Measurements from ENCODE around the gene RBM42.
A peak's percentile ranks its signal among the peaks of the same experiment; 100 is the strongest.
"Not testable (repeated sequence)": the region's sequence is repeated elsewhere in the genome, so short reads cannot be mapped to it uniquely, and the experiment has no call there.

Gene RBM42, protein sequence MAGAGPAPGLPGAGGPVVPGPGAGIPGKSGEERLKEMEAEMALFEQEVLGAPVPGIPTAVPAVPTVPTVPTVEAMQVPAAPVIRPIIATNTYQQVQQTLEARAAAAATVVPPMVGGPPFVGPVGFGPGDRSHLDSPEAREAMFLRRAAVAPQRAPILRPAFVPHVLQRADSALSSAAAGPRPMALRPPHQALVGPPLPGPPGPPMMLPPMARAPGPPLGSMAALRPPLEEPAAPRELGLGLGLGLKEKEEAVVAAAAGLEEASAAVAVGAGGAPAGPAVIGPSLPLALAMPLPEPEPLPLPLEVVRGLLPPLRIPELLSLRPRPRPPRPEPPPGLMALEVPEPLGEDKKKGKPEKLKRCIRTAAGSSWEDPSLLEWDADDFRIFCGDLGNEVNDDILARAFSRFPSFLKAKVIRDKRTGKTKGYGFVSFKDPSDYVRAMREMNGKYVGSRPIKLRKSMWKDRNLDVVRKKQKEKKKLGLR

DNA sequence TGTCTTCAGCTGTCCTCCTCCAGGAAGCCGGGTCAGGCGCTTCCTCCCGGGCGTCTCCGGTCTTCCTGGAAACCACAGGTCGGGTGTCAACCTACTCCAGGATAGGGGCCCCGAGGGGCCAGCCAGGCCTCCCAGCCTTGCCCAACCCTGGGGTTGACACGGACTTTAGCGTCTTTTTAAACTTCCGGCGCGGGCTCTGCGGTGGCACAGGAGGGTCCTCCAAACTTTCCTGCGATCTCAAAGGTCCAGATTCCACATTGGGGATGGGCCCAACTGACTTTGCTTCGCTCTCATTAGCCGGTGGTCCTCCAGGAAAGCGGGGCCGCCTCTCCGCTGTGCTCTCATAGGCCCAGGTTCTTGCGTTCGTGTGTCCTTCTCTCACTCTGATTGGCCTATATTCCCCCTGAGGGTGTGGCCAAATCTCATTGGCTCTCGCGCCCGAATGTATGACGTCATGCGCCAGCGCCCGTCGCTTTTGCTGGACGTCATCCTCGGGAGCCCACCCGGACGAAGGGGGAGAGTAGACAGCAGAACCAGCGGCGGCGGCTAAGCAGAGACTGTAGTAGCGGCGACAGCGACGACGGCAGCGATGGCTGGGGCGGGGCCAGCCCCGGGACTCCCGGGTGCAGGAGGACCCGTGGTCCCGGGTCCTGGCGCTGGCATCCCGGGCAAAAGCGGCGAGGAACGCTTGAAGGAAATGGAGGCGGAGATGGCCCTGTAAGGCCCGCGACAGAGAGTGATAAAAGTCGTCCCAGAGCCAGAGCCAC lies at the start of gene RBM42:
RBM42 (plus strand) TSS at position 472 of the 767 bp plus-strand sequence; CDS start at position 590, 118 bp downstream.
- peak; percentile 97 for DNase-seq (ENCODE audit: low spot score)

- DNase-seq (ENCODE audit: low spot score): no peak
Observed at GRCh38 chr19:35582760-35583159, 46.1 kb upstream of the RBM42 start.

GRCh38 chr19:35585848-35586247 lies 43.0 kb upstream of the RBM42 start, which contains the start of gene PMIS2:
TSS of gene PMIS2 (plus strand) at chr19:35586173. CDS start at chr19:35586260, 87 bp downstream.
- no peak for DNase-seq (ENCODE audit: low spot score)

DNA sequence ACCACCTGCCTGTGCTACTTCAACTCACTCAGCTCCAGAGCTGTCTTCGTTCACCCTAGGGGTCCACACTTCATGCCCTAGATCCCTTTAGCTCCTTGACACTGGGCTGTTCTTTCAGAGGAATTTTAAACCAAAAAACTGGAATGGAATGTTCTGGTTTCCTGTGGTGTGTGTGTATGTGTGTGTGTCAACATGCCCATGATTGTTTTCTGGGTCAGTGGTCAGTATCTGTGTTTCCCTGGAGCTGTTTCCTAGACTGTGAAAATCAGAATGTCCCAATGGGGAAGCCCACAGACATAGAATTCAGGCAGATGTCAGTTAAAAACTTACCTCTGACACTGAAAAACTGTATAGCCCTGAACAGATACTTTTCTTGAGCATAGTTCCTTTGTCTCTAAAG lies 41.5 kb upstream of the RBM42 start:
- no peak for DNase-seq (ENCODE audit: low spot score)

- no peak for DNase-seq (ENCODE audit: low spot score)
Observed at GRCh38 chr19:35590875-35591274, 38.0 kb upstream of the RBM42 start.

- no peak for DNase-seq (ENCODE audit: low spot score)
Observed at GRCh38 chr19:35592226-35592625, 36.6 kb upstream of the RBM42 start.

DNA sequence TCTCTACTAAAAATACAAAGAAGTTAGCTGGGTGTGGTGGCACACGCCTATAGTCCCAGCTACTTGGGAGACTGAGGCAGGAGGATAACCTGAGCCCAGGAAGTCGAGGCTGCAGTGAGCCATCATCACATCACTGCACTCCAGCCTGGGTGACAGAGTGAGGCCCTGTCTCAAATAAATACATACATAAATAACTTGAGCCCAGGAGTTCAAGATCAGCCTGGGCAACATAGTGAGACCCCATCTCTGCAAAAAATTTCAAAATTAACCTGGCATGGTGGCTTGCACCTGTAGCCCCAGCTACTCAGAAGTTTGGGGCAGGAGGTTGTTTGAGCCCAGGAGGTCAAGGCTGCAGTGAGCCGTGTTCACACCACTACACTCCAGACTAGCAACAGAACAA lies 33.8 kb upstream of the RBM42 start:
- DNase-seq (ENCODE audit: low spot score): not testable (repeated sequence)

DNA sequence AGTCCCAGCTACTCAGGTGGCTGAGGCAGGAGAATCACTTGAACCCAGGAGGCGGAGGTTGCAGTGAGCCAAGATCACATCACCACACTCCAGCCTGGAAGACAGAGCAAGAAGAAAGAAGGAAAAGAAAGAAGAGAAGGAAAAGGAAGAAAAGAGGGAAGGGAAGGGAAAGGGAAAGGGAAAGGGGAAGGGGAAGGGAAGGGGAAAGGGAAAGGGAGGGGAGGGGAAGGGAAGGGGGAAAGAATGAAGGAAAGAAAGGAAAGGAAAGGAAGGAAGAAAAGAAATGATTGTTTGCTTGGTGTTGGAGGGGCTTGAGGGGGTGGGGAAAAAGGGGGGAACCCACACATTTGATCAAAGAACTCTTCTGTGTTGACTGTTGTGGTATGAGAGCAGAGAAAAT lies 32.9 kb upstream of the RBM42 start:
- no peak for DNase-seq (ENCODE audit: low spot score)

DNA sequence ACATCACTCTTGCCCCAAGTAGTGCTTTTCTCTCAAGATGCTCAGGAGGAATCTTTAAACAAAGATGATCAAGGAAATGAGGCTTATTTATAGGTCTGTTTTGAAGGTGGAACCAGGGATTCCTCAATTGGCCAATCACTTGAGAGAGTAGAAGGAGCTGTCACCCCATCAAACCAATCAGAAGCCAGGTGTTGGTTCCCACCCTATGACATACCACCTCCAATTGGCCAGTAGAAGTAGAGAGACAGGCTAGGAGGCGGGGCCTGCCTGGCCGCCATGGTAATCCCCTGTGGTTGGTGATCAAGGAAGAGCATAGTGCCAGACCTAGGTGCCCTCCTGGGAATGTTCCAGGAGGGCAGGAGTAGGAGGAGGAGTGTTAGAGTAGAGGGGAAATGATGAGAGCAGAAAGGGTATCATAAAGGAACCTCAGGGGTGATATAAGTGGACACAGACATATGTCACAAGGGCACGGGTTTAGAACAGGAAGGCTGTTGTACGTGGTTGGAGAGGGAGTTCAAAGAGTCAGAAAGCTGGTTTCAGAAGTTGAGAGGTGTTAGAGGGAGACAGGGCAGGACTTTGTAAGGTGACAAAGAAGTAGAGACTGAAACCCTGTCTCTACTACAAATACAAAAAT lies 32.4 kb upstream of the RBM42 start:
- no peak for DNase-seq (ENCODE audit: low spot score)

- no peak for DNase-seq (ENCODE audit: low spot score)
Observed at GRCh38 chr19:35601971-35602370, 26.9 kb upstream of the RBM42 start.

DNA sequence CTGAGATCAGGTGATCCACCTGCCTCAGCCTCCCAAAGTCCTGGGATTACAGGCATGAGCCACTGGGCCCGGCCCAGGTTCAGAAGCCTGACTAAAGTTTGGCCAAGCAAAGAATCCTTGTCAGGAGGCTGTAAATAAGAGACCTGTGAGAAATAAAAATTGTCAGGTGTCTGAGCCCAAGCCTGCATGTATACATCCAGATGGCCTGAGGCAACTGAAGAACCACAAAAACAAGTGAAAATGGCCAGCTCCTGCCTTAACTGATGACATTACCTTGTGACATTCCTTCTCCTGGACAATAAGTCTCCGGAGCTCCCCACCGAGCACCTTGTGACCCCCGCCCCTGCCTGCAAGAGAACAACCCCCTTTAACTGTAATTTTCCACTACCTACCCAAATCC lies 24.4 kb upstream of the RBM42 start:
- DNase-seq (ENCODE audit: low spot score): not testable (repeated sequence)

- DNase-seq (ENCODE audit: low spot score): not testable (repeated sequence)
Observed at GRCh38 chr19:35607170-35607569, 21.7 kb upstream of the RBM42 start.

GRCh38 chr19:35607661-35608060 lies 21.2 kb upstream of the RBM42 start:
- DNase-seq (ENCODE audit: low spot score): no peak

DNA sequence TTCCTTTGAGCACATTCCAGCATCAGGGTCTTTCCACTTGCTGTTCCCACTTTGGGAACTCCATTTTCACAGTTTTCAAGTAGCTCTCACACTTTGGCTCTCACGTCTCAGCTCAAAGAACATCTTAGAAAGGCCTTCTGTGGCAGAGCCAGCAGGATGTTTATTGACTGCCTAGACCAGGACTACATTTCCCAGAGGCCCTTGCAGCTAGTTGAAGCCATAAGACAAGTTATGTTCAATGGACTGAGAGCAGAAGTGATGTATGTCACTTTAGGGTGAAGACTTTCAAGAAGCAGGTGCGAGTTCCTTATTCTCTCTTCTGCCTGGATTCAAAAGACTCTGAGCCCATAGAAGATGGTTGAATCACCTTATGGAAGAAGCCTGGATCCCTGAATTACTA lies 20.6 kb upstream of the RBM42 start:
- no peak for DNase-seq (ENCODE audit: low spot score)

DNA sequence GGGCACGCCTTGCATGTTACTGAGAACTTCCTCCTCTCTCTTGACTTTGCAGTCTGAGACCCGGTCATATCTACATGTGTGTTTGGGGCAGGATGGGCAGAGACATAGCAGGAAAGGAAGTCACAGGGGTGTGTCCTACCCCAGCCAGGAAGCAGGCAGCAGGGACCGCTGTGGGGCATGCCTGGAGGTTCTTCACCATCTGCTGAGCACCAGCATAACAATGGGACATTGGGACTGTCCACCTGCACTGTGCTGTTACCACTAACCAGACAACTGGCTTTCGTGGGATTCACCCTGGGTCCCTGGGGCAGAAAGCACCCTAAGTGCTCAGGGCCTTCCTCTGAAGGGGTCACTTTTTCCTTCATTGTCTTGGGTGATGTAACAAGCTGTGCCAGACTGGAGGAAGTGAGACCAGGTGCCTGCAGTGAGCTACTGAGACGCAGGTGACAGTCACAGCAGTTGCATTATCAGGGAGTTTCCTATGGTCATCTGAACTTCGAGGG lies 18.9 kb upstream of the RBM42 start:
- DNase-seq (ENCODE audit: low spot score): no peak

DNA sequence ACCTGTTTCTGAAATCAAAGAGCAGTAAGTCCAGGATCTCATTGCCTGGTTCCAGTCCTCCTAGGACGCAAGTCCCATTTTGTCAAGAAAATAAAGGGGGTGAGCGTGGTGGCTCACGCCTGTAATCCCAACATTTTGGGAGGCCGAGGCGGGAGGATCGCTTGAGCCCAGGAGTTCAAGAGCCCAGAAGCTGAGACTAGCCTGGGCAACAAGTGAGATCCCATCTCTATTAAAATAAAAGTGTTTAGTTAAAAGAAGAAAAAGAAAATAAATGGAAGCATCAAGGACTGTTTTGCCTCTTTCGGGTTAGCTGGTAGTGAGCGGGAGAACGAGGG lies 16.6 kb upstream of the RBM42 start:
- no peak for DNase-seq (ENCODE audit: low spot score)

GRCh38 chr19:35612559-35613321 lies 16.1 kb upstream of the RBM42 start, which contains the start of gene HAUS5:
TSS of gene HAUS5 (plus strand) at chr19:35612735. CDS start at chr19:35612795, 60 bp downstream.
- DNase-seq (ENCODE audit: low spot score): peak; percentile 88

DNA sequence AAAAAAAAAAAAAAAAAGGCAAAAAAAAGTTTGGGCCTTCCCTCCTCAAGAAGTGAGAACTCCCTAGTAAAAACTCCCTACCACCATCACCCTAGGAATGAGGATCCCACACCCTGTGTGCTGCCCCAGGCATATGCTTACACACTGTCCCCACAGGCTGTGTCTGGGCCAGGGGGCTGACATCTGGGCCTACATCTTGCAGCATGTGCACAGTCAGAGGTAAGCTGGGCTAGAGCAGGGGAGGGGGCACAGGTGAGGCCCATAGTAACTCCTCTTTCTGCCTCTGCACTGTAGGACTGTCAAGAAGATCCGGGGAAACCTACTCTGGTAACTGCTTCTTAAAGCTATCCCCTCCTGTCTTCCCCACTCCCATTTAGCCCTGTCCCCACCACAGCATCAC lies 15.3 kb upstream of the RBM42 start:
- DNase-seq (ENCODE audit: low spot score): no peak

- no peak for DNase-seq (ENCODE audit: low spot score)
Observed at GRCh38 chr19:35615036-35615435, 13.8 kb upstream of the RBM42 start.

DNA sequence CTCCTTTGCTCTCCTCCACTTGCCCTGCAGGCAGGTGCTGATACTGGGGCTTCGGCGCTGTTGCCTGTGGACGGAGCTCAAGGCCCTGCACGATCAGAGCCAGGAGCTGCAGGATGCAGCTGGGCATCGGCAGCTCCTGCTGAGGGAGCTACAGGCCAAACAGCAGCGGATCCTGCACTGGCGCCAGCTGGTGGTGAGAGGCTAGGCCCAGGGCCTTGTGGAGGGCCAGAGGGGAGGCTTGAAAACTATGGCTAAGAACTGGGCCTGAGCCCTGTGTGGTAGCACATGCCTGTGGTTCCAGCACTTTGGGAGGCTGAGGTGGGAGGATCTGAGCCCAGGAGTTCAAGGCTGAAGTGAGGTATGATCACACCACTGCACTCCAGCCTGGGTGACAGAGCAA lies 10.0 kb upstream of the RBM42 start:
- no peak for DNase-seq (ENCODE audit: low spot score)

- no peak for DNase-seq (ENCODE audit: low spot score)
Observed at GRCh38 chr19:35619290-35619923, 9.4 kb upstream of the RBM42 start.
